Fibroblast of skin of right biceps (primary cell): ENCODE measurements around the gene DOCK1.

Experiments
- DNase-seq: peaks from one replicate; pipeline ENCODE4 v3.0.0-alpha.2; 2013

DOCK1 gene

GRCh38 chr10:127190427-127190826, 285.2 kb downstream of the DOCK1 start:
- no peak for DNase-seq

GRCh38 chr10:127193125-127193524, 287.9 kb downstream of the DOCK1 start:
- peak; percentile 82 for DNase-seq

- no peak for DNase-seq
Observed at GRCh38 chr10:127194111-127194510, 288.9 kb downstream of the DOCK1 start.

DNA sequence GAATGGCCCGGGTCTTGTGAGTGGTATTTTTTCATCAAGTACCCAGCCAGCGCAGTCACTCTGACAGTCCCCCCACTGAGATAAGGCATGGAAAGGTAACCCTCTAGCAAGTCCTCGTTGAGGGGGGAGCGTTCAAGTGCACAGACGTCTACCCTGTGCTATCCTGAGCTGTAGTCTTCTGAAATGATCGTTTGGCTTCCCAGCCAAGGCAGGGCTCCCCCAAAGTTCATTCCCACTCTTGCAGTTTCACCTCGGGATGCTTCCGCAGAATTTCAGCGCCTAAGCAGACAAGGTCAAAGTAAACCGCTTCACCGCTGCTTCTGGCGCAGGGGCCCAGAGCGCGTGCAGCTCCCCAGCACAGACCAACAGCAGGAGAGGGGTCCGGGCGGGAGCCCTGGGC, 289.4 kb downstream of the DOCK1 start:
- DNase-seq, result no peak

GRCh38 chr10:127195041-127195506, 289.8 kb downstream of the DOCK1 start:
- no peak for DNase-seq

DNA sequence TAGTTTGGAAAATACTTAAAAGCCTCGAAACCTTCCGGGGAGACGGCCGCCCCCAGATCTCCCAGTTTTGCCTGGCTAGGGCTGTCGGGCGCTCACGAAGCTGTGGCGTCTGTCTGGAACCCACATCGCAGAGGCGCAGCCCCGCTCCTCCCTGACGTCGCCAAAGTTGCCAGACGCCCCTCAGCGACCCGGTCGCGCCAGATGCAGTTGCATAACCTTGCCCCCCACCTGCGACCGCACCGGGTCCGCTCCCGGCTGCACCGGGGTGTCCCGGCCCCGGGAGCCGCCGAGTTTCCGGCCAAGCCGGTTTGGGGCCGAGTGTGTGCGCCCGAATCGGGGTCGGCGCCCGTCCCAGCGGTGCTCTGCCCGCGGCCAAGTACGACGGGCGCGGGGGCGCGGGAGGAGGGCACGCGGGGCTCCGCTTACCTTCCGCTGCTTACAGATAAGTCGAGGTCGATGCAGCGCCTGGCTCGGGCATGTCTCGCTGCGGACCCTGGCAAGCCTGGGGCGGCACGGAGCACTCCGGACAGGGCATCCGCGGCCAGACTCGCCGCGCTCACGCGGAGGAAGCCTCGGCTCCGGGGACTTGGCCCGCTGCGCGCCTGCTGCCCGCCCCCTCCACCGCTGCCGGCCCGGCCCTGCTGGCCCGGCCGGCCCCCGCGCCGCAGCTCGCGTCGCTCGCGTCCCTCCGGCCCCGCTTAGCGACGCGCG, 290.5 kb downstream of the DOCK1 start:
- DNase-seq, result no peak

GRCh38 chr10:127196282-127197153, 291.3 kb downstream of the DOCK1 start, which contains the start of gene INSYN2A:
Gene INSYN2A (minus strand): TSS chr10:127196591. CDS start chr10:127176395, 20,196 bp downstream.
- peak; percentile 70 for DNase-seq

DNA sequence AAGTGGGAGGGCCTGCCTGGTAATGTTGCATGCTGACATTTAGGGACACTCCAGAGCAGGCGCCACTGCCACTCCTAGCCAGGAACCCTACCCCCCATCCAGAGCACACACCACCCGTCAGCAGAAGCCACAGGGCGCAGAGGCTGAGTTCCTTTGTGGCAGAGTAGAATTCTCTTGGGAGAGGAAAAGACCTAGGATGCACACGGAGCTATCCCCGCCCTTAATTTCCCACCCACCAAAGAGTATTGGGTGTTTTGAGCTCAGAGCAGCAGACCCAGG, 291.9 kb downstream of the DOCK1 start:
- DNase-seq, result no peak

DNA sequence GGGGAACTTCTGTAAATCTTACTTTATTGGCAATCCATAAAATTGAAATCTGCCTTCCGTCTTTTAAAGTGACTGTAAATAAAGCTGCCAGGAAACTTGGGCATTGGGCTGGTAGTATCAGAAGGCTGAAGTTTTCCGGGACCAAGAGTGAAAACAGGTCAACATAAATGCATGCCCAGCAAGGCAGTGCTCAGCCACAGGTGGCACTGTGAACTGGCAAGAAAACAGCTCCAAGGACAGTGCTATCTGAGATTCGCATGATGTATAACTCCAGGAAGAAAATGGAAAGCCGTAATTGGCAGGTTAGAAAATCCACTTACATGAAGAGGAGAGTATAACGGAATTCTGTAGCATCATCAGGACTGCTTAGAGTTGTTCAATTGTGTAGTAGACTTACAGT, 293.1 kb downstream of the DOCK1 start:
- no peak for DNase-seq

DNA sequence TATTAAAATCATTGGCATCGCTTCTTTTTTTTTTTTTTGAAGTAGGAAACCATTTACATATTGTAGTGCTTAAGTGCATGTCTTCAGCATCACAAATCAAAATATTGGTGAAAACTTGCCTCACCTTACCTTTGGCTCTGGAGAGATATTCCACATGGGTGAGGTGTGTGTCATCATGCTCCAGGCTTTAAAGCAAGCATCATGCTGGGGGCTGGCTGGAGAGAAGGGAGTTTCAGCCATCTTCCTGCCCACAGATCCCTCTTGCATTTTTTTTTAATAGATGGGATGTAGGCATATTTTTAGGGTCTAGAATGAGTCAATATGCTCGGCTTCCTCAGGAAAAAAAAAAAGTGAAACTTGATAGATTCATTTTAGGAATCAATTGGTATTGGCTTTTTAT, 293.5 kb downstream of the DOCK1 start:
- DNase-seq, result no peak

DNA sequence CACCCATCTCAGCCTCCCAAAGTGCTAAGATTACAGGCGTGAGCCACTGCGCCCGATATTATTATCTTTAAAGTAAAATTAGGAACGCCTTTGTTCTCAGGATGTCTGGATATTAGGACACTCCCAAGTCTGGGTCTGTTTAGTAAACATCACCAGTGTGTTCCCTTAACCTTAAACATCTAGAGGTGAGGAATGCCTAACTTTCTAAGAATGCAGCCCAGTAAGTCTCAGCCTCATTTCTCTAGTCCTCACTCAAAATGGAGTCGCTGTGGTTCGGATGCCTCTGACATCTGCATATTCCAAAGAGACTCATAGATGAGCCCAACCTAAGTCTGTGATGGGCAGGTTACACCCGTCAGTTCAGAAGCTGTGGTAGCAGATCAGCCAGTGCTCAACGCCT, 295.4 kb downstream of the DOCK1 start:
- DNase-seq, result no peak

DNA sequence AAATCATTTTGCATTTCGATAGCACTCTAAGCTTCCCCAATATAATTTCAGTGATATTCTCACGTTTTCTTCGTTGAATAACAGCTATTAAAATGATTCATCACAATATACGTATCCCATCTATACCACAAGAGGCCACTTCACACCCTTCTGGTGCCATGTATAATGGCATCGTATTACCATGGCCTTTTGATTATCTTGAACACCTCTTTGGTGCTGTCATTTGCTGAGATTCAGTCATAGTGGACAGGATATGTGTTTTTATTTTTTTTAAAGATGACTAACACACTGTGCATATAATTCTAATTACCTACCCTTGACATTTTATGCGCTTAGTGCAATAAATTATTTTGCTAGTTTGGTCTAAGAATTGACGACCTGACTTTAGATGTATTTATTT, 297.8 kb downstream of the DOCK1 start:
- DNase-seq, result no peak

DNA sequence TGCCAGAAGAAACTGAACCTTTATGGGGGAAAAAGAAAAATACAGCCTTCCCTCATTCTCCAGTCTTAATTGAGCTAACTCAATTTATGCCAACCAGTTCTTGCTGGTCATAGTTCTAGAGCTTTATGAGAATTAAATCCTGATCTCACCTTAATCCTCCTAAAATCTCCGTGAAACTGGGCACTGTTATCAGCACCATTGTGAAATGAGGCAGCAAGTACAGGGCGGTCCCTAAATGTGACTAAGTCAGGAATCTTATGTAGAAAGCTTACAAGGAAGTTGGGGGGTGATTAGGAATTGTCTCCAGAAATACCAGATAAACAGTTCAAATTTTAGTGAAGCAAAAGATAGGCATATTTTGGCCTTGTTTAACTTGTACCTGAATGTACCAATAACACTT, 301.9 kb downstream of the DOCK1 start:
- DNase-seq, result no peak

- DNase-seq, result no peak
Observed at GRCh38 chr10:127210936-127211466, 305.8 kb downstream of the DOCK1 start.

DNA sequence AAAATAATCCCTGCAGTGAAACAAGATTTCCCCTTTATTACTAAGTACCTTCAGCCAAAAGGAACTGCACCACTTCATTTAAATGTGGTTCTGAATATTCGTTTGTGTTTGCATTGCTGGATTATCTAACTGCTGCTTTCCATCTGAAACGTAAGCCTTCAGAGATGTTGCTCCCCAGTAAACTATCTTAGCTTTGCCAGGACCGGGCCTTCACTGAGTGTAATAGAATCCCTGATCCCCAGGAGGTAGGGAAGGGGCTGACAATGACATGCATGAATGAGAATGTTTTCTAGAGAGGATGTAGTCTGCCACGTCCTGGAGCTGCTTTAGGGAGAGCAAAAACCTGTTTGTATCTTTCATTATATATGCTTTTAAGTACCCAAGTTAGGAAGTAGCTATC, 310.6 kb downstream of the DOCK1 start:
- DNase-seq, result no peak

- no peak for DNase-seq
Observed at GRCh38 chr10:127216274-127216673, 311.0 kb downstream of the DOCK1 start.

DNA sequence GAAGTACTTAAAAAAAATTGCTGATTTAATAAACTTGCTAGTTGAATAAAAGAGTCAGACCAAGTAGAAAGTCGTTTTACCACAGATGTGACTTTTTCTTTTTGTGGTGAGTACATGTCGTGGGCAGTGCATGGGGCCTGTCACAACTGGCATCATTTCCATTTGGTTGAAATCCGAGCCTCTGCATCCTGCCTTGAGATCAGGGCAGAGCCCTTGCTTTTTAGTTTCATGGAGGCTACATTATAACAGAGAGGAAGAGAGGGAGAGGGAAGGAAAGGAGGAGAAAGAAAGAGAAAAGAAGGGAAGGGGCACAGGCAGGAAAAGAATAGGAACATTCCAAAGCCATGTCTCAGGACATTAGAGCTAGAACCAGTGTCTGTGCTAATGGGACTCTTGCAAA, 311.6 kb downstream of the DOCK1 start:
- DNase-seq, result peak; percentile 36

DNA sequence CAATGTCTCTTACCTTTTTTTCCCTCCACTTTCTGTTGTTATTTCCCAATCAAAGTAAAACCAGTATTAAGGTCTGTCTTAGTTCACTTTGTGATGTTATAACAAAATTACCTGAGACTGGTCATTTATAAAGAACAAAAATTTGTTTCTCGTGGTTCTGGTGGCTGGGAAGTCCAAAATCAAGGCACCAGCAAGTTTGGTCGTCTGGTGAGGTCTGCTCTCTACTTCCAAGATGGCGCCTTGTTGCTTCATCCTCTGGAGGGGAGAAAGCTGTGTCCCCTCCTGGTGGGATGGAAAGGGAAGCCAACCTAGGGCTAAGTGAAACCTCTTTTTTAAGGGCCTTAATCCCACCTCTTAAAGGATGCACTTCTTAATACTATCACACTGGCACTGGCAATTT, 313.4 kb downstream of the DOCK1 start:
- no peak for DNase-seq

DNA sequence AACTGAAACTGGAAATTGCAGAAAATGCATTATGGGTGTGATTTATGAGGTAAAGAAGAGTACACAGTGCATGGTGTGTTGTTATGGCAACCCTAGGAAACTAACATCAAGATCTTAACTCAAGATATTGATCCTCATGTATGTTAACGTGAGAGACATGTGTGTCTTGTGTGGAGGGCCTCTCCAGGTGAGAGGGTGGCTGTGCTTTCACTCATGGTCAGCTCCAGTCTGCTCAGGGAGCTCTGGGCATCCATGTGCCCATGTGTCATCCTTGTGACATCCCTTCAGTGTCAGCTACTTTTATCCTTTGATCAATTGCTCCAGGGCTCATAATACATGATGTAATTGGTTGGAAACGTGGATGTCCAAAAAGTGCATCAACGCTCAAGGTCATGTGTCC, 316.1 kb downstream of the DOCK1 start:
- DNase-seq, result no peak

GRCh38 chr10:127227027-127227426, 321.8 kb downstream of the DOCK1 start:
- no peak for DNase-seq

DNA sequence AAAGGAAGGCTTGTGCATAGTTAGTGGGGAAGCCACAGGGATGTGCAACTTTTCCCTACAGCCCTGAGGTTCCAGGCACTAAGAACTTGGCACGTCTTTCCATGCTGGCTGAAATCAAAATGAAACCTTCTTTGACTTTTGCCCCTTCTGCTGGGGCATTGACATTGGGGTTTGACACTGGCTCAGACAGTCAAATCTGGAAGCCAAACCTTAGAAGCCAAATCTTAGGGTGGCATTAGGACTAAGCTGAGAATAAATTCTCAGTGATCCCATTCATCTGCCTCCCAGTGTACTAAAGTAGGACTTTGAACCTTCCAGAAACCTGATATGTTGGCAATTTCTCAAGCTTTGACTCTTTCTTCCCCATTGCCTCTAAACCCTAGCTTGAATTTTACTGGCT, 322.4 kb downstream of the DOCK1 start:
- no peak for DNase-seq

DNA sequence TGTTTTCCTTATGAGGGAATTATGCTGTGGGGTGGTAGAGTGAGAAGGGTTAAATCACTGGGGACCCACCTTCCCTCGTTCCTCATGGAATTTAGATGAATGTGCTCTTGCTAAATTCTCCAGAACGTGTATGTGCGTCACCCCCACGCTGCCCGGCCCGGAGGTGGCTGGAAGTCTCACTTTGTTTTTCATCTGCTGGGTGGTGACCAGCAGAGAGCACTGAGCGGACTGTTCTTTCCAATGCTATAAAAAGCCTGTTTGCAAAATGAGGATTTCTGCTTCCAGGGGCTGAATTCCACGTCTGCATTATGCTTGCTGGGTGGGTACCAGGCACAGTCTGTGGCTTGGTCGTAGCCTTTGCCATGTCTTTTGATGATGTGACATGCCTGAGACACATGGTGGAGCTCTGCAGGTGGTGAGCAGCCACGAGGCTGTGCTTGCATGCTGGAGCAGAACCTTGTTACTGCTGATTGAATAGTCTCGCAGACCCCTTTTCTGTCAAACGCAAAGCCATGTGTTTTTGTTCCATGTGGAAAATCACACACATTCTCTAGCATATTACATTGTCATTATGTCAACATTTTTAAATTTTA, 323.1 kb downstream of the DOCK1 start:
- DNase-seq, result peak; percentile 18

- no peak for DNase-seq
Observed at GRCh38 chr10:127234306-127234800, 329.1 kb downstream of the DOCK1 start.

- DNase-seq, result no peak
Observed at GRCh38 chr10:127236266-127236665, 331.0 kb downstream of the DOCK1 start.
